Activated T-cell treated with anti-CD3 and anti-CD28 coated beads, Interleukin-2, amount 50 U/mL, for 72 hours (primary cell): ENCODE data around the gene GIT2. TPM values are rescaled to one million over a fixed set of nuclear protein-coding genes. Genes with fewer than 3 reads are reported as not detected.
"Not testable (repeated sequence)": the region's sequence is repeated elsewhere in the genome, so short reads cannot be mapped to it uniquely, and the experiment has no call there.

Experiments
- ATAC-seq, 2 donors: fragments of 150-1000 bp; cut with Tn5 transposase; replicated peaks in 1 of 2; 2 replicates each; pipeline ENCODE4 v1.10.0; 2021; ENCODE audit warnings: moderate library complexity in 2 of 2, mild to moderate bottlenecking in 1 of 2
- DNase-seq, 2 donors: peaks; one replicate each; pipeline ENCODE4 v3.0.0; 2021 to 2022; ENCODE audit warnings: mixed read lengths in 1 of 2
- H3K27ac Mint-ChIP-seq: one replicate; pipeline ENCODE4 v1.8.0; 2022; ENCODE audit warnings: mild to moderate bottlenecking, moderate library complexity, mixed read lengths
- H3K27me3 Mint-ChIP-seq: one replicate; pipeline ENCODE4 v1.8.0; 2022; ENCODE audit warnings: low read depth, mixed read lengths
- H3K36me3 Mint-ChIP-seq, 2 donors: one replicate each; pipeline ENCODE4 v1.8.0; 2022; ENCODE audit warnings: mixed read lengths in 2 of 2, mild to moderate bottlenecking in 1 of 2; ENCODE audit not compliant: insufficient read depth in 2 of 2
- H3K4me1 Mint-ChIP-seq: one replicate; pipeline ENCODE4 v1.8.0; 2022; ENCODE audit warnings: low read depth, mixed read lengths
- H3K4me3 Mint-ChIP-seq, 2 donors: one replicate each; pipeline ENCODE4 v1.8.0; 2022; ENCODE audit warnings: mild to moderate bottlenecking in 2 of 2, mixed read lengths in 2 of 2, moderate library complexity in 2 of 2
- H3K9me3 Mint-ChIP-seq, 2 donors: one replicate each; pipeline ENCODE4 v1.8.0; 2022; ENCODE audit warnings: mixed read lengths in 2 of 2
- total RNA-seq, 2 donors: library from RNA; stranded (reverse); gene quantifications; one replicate each; pipeline ENCODE4 v1.2.3, GENCODE V29; 2022

The GIT2 gene
- total RNA-seq, 2 donors from 2014 or later = 70.0 to 74.9 TPM

DNA sequence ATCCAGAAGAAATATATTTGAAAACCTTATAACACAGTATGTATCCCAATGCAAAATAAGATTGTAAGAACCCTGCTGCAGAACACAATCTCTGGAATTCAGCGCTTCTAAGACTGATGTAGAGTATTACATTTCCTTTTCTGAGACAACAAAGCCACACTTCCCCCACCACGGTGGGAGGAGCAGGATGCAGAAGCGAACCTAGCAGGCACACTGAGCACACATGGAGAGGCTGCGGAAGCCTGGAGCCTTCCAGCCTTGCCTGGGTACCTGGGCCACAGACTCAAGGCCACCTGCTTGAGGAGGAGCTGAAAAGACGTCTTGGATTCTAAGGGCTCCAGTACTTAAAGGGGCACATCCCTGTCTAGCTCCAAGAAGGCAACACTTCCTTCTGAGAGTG lies 49.7 kb downstream of the GIT2 start:
- Mint-ChIP-seq H3K9me3 (no peaks in the 10 kb centered on the region), H3K27me3 (no peaks in the 10 kb centered on the region), H3K36me3 (peaks cover 4 to 32% of the 10 kb centered on the region in 2 donors), H3K4me1 (peaks cover 37% of the 10 kb centered on the region), H3K4me3 (no peak overlapping the region), H3K27ac (peak overlapping the region; percentile 81)
- ATAC-seq (no peak), DNase-seq (no peak)

DNA sequence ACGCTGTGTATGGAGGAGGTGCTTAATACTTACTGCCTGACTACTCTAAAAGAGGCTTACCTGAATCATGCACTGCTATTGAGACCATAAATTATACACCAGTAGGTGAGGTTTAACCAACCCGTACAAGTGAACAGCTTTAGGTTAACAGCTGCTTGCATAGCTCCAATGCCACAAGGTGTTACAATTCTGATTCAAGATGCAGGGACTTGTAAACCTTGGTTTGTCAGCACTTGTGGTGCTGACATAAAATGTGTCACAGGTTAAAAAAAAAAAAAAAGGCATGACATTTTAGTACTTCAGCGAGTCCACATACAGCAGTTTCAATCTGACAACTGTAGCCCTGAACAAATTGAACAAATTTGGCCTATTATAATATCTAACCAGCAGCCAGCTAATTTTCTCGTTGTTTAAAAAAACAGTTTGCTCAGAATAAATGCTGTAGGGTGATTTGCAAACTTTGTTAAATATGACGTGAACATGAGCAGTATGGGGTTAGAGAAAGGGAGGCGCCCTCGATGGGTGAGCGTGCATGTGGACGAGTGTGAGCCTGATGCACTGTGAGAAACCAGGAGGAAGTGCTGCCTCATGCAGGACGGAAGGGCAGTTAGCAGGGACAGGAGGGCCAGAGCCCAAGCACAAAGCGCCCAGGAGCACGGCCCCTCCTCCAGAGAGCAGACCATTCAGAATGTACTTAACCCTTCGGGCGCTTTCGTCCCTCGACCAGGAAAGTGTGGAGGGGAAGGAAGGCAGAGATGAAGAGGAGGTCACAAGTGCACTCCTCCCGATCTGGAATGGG lies 51.4 kb downstream of the GIT2 start:
- Mint-ChIP-seq H3K36me3 (peaks cover 4 to 23% of the 10 kb centered on the region in 2 donors), H3K27me3 (no peaks in the 10 kb centered on the region), H3K27ac (peak overlapping the region; percentile 73), H3K4me3 (no peak overlapping the region), H3K9me3 (no peaks in the 10 kb centered on the region), H3K4me1 (peaks cover 32% of the 10 kb centered on the region)
- ATAC-seq (peak in 1 of 2 donors; percentile 81), DNase-seq (no peak)

DNA sequence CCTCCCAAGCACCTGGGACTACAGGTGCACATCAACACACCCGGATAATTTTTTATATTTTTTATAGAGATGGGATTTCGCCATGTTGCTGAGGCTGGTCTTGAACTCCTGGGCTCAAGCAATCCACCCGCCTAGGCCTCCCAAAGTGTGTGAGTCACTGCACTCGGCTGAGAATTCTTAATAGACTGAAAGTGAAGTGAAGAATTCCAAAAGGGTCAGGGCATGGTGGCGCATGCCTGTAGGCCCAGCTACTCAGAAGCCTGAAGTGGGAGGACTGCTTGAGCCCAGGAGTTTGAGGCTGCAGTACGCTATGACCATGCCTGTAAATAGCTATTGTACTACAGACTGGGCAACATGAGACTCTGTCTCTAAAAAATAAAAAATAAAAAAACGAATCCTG lies 52.4 kb downstream of the GIT2 start:
- H3K36me3 Mint-ChIP-seq = peaks cover 4 to 18% of the 10 kb centered on the region in 2 donors

GRCh38 chr12:109940339-109940923 lies 55.7 kb downstream of the GIT2 start:
- Mint-ChIP-seq H3K9me3 (no peaks in the 10 kb centered on the region), H3K4me1 (peaks cover 6% of the 10 kb centered on the region), H3K36me3 (peaks cover 0 to 15% of the 10 kb centered on the region in 2 donors), H3K4me3 (no peak overlapping the region), H3K27ac (peak overlapping the region; percentile 28), H3K27me3 (no peaks in the 10 kb centered on the region)
- ATAC-seq (no peak), DNase-seq (no peak)

More for the DNA sequence above, 52.4 kb downstream of the GIT2 start:
- Mint-ChIP-seq H3K27ac (no peak overlapping the region), H3K4me3 (no peak overlapping the region), H3K9me3 (no peaks in the 10 kb centered on the region), H3K27me3 (no peaks in the 10 kb centered on the region), H3K4me1 (peaks cover 29% of the 10 kb centered on the region)
- ATAC-seq = no peak
- DNase-seq = no peak

DNA sequence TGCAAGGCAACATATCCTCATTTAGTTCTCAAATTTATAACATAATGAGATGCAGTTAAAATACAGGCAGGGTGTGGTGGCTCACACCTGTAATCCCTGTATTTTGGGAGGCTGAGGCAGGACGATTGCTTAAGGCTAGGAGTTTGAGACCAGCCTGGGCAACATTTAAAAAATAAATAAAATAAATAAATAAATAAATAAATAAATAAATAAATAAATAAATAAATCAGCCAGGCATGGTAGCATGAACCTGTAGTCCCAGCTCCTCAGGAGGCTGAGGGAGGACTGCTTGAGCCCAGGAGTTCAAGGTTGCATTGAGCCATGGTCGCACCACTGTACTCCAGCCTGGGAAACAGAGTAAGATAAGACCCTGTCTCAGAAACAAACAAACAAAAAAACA lies 56.7 kb downstream of the GIT2 start:
- DNase-seq (no peak), ATAC-seq (no peak)
- Mint-ChIP-seq H3K9me3 (no peaks in the 10 kb centered on the region), H3K4me1 (no peaks in the 10 kb centered on the region), H3K27me3 (no peaks in the 10 kb centered on the region), H3K4me3 (no peak overlapping the region), H3K27ac (no peak overlapping the region), H3K36me3 (peaks cover 0 to 12% of the 10 kb centered on the region in 2 donors)

DNA sequence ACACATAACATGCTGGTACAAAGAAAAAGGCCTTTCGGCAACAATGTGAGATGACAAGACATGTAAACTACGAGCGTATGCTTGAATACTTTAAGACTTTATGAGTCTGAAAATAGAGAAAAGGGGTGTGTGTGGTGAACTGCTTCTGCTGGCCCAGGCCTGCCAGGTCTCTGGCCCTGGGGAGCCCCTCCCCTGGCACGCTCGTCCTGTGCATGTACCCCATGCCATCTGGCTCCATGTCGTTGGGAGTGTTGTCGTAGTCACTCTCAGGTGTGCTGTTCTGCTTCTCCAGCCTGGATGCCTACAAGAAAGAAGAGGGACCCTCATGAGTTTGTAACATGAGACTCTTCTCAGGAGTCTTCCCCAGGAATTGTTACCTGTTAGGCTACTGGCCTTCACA lies 57.2 kb downstream of the GIT2 start:
- H3K9me3 Mint-ChIP-seq = no peaks in the 10 kb centered on the region
- no peaks in the 10 kb centered on the region for H3K4me1 Mint-ChIP-seq
- H3K27me3 Mint-ChIP-seq = no peaks in the 10 kb centered on the region
- H3K27ac Mint-ChIP-seq = no peak overlapping the region
- H3K36me3 Mint-ChIP-seq = peaks cover 0 to 14% of the 10 kb centered on the region in 2 donors
- no peak for ATAC-seq
- H3K4me3 Mint-ChIP-seq = no peak overlapping the region
- DNase-seq = no peak

GRCh38 chr12:109937371-109937770 lies 58.8 kb downstream of the GIT2 start:
- Mint-ChIP-seq H3K4me3 (no peak overlapping the region), H3K4me1 (no peaks in the 10 kb centered on the region), H3K36me3 (peaks cover 0 to 19% of the 10 kb centered on the region in 2 donors), H3K27ac (no peak overlapping the region), H3K27me3 (no peaks in the 10 kb centered on the region), H3K9me3 (no peaks in the 10 kb centered on the region)
- no peak for DNase-seq
- no peak for ATAC-seq

DNA sequence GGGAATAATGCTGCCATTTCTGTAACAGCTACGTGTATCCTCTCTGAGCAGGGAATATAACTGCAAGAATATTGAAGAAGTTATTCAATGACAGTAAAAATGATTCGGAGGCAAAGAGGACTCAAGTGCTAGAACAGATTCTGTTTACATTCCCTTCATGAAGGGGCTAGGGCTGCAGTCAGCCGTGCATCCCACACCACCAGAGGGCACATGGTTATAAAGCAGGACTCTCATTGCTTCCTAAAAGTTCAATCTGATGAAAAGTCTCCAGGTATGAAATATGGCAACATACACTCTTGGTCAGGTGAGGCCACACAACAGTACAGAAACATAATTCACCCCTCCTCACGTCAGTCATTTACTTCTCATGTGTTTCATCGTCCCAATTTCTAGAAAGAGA lies 62.1 kb downstream of the GIT2 start:
- Mint-ChIP-seq H3K9me3 (no peaks in the 10 kb centered on the region), H3K27ac (no peak overlapping the region), H3K27me3 (no peaks in the 10 kb centered on the region), H3K36me3 (peaks cover 6 to 24% of the 10 kb centered on the region in 2 donors), H3K4me3 (no peak overlapping the region), H3K4me1 (no peaks in the 10 kb centered on the region)
- no peak for ATAC-seq
- DNase-seq = no peak

- DNase-seq (no peak), ATAC-seq (no peak)
- H3K9me3 Mint-ChIP-seq = no peaks in the 10 kb centered on the region
- no peak overlapping the region for H3K27ac Mint-ChIP-seq
- peaks cover 6 to 22% of the 10 kb centered on the region in 2 donors for H3K36me3 Mint-ChIP-seq
- no peaks in the 10 kb centered on the region for H3K27me3 Mint-ChIP-seq
- no peaks in the 10 kb centered on the region for H3K4me1 Mint-ChIP-seq
- H3K4me3 Mint-ChIP-seq = no peak overlapping the region
Observed at GRCh38 chr12:109932878-109933503, 63.2 kb downstream of the GIT2 start.

- Mint-ChIP-seq H3K27me3 (no peaks in the 10 kb centered on the region), H3K36me3 (peaks cover 8 to 15% of the 10 kb centered on the region in 2 donors), H3K4me3 (no peak overlapping the region), H3K27ac (no peak overlapping the region), H3K4me1 (no peaks in the 10 kb centered on the region), H3K9me3 (no peaks in the 10 kb centered on the region)
- no peak for DNase-seq
- no peak for ATAC-seq
Observed at GRCh38 chr12:109931143-109931542, 65.0 kb downstream of the GIT2 start.

- Mint-ChIP-seq H3K27ac (no peak overlapping the region), H3K4me3 (no peak overlapping the region), H3K4me1 (no peaks in the 10 kb centered on the region), H3K9me3 (no peaks in the 10 kb centered on the region), H3K36me3 (peaks cover 8 to 13% of the 10 kb centered on the region in 2 donors), H3K27me3 (no peaks in the 10 kb centered on the region)
- DNase-seq = no peak
- no peak for ATAC-seq
Observed at GRCh38 chr12:109930028-109930800, 66.0 kb downstream of the GIT2 start.

GRCh38 chr12:109929326-109929725 lies 66.8 kb downstream of the GIT2 start:
- not testable (repeated sequence) for H3K4me1 Mint-ChIP-seq, H3K9me3 Mint-ChIP-seq, ATAC-seq, H3K27me3 Mint-ChIP-seq, DNase-seq, H3K4me3 Mint-ChIP-seq
- Mint-ChIP-seq H3K36me3 (peaks cover 8 to 15% of the 10 kb centered on the region in 2 donors), H3K27ac (peak overlapping the region; percentile 33)
